Activated CD4-positive, alpha-beta T cell treated with anti-CD3 and anti-CD28 coated beads, Interleukin-2, amount 10 ng/mL, durations not matched to agents 7 days and 5 days (primary cell): ENCODE results near the gene TESK2. TPM values are rescaled to one million over a fixed set of nuclear protein-coding genes. Genes with fewer than 3 reads are reported as not detected.
A peak's percentile ranks its signal among the peaks of the same experiment; 100 is the strongest.
"Not testable (repeated sequence)": the region's sequence is repeated elsewhere in the genome, so short reads cannot be mapped to it uniquely, and the experiment has no call there.

ENCODE experiments used
- CTCF ChIA-PET: fragments of 350-600 bp; sonication (Branson Sonifier 250); formaldehyde crosslinking; loops from one replicate; lab custom pipeline; 2021; ENCODE audit warnings: antibody characterized with exemption; lab: Charles Lee
- POLR2A ChIA-PET: fragments of 350-600 bp; sonication (Branson Sonifier 250); formaldehyde crosslinking; loops from one replicate; lab custom pipeline; 2021; ENCODE audit warnings: antibody characterized with exemption; lab: Charles Lee
- DNase-seq: peaks from one replicate; pipeline ENCODE4 v3.0.0-alpha.2; 2020
- H3K27ac Mint-ChIP-seq: one replicate; pipeline ENCODE4 v1.8.0; 2021; ENCODE audit warnings: mild to moderate bottlenecking, moderate library complexity, mixed read lengths
- H3K27me3 Mint-ChIP-seq: one replicate; pipeline ENCODE4 v1.8.0; 2021; ENCODE audit warnings: mixed read lengths
- H3K36me3 Mint-ChIP-seq: one replicate; pipeline ENCODE4 v1.8.0; 2021; ENCODE audit warnings: low read depth, mixed read lengths
- H3K4me1 Mint-ChIP-seq: one replicate; pipeline ENCODE4 v1.8.0; 2021; ENCODE audit warnings: mixed read lengths
- H3K4me3 Mint-ChIP-seq: one replicate; pipeline ENCODE4 v1.8.0; 2021; ENCODE audit warnings: mild to moderate bottlenecking, moderate library complexity, mixed read lengths
- H3K9me3 Mint-ChIP-seq: one replicate; pipeline ENCODE4 v1.8.0; 2021; ENCODE audit warnings: mixed read lengths
- total RNA-seq, 2 experiments: library from RNA; stranded (reverse); gene quantifications; one replicate each; pipeline ENCODE4 v1.2.3, GENCODE V29; 2021

The TESK2 gene
- total RNA-seq, 2 experiments from 2014 or later: 2.6 to 3.5 TPM

DNA sequence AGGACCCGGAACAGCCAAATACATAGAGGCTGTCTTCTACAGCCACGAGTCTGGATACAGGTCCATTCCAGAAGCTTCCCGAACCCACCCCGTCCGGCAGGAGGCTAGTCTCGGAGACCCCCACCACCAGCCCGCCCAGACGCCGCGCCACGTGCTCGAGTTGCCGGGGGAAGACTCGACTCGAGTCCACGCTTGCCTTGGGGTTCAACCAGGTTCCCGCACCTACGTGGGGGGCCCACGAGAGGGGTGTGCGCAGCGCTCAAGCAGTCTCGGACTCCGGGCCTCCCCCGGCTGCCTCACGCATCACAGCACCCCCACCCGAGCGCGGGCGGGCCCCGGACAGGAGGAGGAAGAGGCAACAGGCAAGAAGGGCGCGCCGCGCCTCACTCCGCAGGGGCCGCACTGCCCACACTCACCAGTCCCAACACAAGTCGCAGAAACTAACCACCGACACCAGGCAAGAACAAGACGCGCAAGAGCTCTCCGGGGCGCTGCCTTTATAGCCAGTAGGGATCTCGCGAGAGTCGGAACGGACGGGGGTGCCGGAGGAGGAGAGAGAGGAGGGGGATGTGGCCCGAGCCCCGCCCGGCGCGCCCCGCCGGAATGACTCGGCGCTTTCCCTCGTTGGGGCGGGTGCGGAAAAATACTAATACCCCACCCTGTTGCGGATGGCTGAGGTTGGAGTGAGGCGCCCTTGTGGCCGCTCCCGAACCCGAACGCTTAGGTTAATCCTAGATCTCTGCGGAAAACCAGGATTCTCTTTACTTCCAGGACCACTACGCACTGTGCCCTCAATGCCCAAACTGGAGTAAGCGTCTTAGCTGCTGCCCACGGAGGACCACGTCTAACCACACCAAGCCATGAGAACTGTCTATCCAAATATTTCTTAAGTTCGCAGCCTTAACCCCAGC is 30.7 kb upstream of the TESK2 start, which contains the start of gene PRDX1:
Gene PRDX1, minus strand, starts transcription at position 472 of the 911 bp plus-strand sequence. CDS start 2,841 bp downstream, outside the sequence.
- ChIA-PET CTCF (interaction anchor here (0.7 to 2.4 kb wide), 8 partner anchors 9 to 708 kb away, joined by 3 to 10 read pairs (median 6); no protein-coding TSS in a partner anchor), POLR2A (interaction anchor here (0.5 to 2.0 kb wide), 13 partner anchors 22 to 823 kb away, joined by 3 to 12 read pairs (median 4); partner anchors contain the start of genes AKR1A1, CCDC163 and MMACHC)
- Mint-ChIP-seq H3K4me3 (peak within 1 kb of the TSS; percentile 97), H3K36me3 (peaks cover 14% of the 10 kb centered on the region), H3K27ac (peak within 1 kb of the TSS; percentile 90), H3K27me3 (peaks cover 4% of the 10 kb centered on the region), H3K9me3 (no peaks in the 10 kb centered on the region), H3K4me1 (peaks cover 50% of the 10 kb centered on the region)
- DNase-seq: peak; percentile 96

- DNase-seq, H3K27me3 Mint-ChIP-seq, POLR2A ChIA-PET, H3K9me3 Mint-ChIP-seq, H3K27ac Mint-ChIP-seq: not testable (repeated sequence)
- peak overlapping the region; percentile 97 for H3K4me3 Mint-ChIP-seq
- H3K36me3 Mint-ChIP-seq: peaks cover 30% of the 10 kb centered on the region
- CTCF ChIA-PET: interaction anchor here (1.8 kb wide), 1 partner anchor 25 kb away, joined by 3 read pairs; no protein-coding TSS in a partner anchor
- H3K4me1 Mint-ChIP-seq: peaks cover 54% of the 10 kb centered on the region
Observed at GRCh38 chr1:45519774-45520173, 28.8 kb upstream of the TESK2 start.

DNA sequence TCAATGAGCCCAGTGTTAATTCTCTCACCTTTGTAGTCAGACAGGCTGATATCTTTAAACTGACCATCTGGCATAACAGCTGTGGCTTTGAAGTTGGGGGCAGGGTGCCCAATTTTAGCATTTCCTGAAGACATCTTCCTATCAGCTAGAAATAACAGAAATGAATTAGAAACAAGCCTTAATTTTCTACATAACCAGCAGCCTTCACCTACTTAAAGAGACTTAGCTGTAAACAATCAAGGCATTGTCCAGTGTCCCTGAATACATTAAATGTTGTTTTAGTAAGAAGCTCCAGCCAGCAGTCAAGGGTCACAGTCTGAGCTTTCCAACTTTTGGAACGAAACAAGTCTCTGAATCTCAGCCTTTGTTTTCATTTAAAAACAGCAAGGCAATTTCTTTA is 27.9 kb upstream of the TESK2 start:
- peaks cover 49% of the 10 kb centered on the region for H3K4me1 Mint-ChIP-seq
- CTCF ChIA-PET: interaction anchor here (1.0 to 1.8 kb wide), 2 partner anchors 25 to 45 kb away, joined by 3 to 5 read pairs; no protein-coding TSS in a partner anchor
- peaks cover 35% of the 10 kb centered on the region for H3K36me3 Mint-ChIP-seq
- POLR2A ChIA-PET: interaction anchor here (0.6 to 1.5 kb wide), 2 partner anchors 26 to 700 kb away, joined by 3 to 4 read pairs; no protein-coding TSS in a partner anchor
- peak overlapping the region; percentile 97 for H3K4me3 Mint-ChIP-seq
- no peaks in the 10 kb centered on the region for H3K27me3 Mint-ChIP-seq
- DNase-seq: no peak
- H3K9me3 Mint-ChIP-seq: no peaks in the 10 kb centered on the region
- peak overlapping the region; percentile 50 for H3K27ac Mint-ChIP-seq

DNA sequence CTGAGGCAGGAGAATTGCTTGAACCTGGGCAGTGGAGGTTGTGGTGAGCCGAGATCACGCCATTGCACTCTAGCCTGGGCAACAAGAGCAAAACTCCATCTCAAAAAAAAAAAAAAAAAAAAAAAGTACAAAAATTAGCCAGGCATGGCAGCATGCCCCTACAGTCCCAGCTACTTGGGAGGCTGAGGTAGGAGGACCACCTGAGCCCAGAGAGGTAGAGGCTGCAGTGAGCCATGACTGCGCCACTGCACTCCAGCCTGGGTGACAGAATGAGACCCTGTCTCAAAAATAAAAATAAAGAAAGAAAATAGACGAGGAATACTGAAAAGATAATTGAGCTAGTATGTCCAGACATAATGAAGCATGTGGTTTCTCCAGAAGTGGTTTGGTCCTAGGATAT is 27.4 kb upstream of the TESK2 start:
- Mint-ChIP-seq H3K4me3 (peak overlapping the region; percentile 97), H3K4me1 (peaks cover 46% of the 10 kb centered on the region), H3K36me3 (peaks cover 38% of the 10 kb centered on the region), H3K27ac (peak overlapping the region; percentile 50)
- ChIA-PET CTCF (interaction anchor here (1.0 to 1.8 kb wide), 3 partner anchors 26 to 48 kb away, joined by 3 to 5 read pairs (median 4); no protein-coding TSS in a partner anchor), POLR2A (interaction anchor here (0.6 to 1.5 kb wide), 3 partner anchors 18 to 699 kb away, joined by 3 to 4 read pairs (median 3); partner anchors contain the start of gene MMACHC)
- H3K27me3 Mint-ChIP-seq, DNase-seq, H3K9me3 Mint-ChIP-seq: not testable (repeated sequence)

DNA sequence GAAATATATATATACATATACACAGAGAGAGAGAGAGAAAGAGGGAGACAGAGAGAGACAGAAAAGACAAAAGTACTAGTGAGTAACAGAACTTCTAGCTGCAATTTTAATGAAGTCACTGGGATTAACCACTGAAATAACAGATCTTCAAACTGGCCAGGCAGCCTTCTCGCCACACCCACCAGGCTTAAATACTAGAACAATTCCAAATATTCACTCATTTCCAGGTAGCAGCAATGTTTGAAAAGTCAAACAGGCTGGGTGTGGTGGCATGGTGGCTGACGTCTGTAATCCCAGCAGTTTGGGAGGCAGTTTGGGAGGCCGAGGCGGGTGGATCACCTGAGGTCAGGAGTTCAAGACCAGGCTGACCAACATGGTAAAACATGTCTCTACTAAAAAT is 25.5 kb upstream of the TESK2 start:
- Mint-ChIP-seq H3K27me3 (no peaks in the 10 kb centered on the region), H3K4me1 (peaks cover 30% of the 10 kb centered on the region), H3K9me3 (no peaks in the 10 kb centered on the region), H3K27ac (no peak overlapping the region), H3K36me3 (peaks cover 48% of the 10 kb centered on the region), H3K4me3 (no peak overlapping the region)
- DNase-seq: no peak
- CTCF ChIA-PET: interaction anchor here (0.9 to 3.1 kb wide), 4 partner anchors 9 to 53 kb away, joined by 3 to 10 read pairs (median 4); partner anchors contain the start of gene AKR1A1
- POLR2A ChIA-PET: no interaction called here

DNA sequence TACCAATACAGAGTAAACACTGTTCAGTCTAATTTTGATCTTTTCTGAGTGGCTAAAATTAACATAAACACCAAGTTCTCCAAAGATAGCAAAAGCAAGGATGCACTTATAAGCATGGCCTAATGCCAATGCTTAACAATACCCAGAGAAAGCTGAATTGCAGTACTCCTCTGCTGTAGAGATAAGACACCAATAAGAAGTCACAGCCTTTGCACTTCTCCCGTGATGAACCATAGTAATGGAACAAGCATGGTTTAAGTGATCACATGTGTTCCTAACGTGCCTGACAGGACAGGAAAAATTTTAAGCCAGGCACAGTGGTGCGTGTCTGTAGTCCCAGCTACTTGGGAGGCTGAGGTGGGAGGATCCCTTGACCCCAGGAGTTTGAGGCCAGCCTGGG is 25.1 kb upstream of the TESK2 start:
- no peak for DNase-seq
- no peak overlapping the region for H3K4me3 Mint-ChIP-seq
- H3K27me3 Mint-ChIP-seq: no peaks in the 10 kb centered on the region
- no peaks in the 10 kb centered on the region for H3K9me3 Mint-ChIP-seq
- H3K4me1 Mint-ChIP-seq: peaks cover 30% of the 10 kb centered on the region
- peaks cover 52% of the 10 kb centered on the region for H3K36me3 Mint-ChIP-seq
- CTCF ChIA-PET: interaction anchor here (0.9 to 3.1 kb wide), 4 partner anchors 9 to 53 kb away, joined by 3 to 10 read pairs (median 4); partner anchors contain the start of gene AKR1A1
- H3K27ac Mint-ChIP-seq: no peak overlapping the region
- POLR2A ChIA-PET: no interaction called here

DNA sequence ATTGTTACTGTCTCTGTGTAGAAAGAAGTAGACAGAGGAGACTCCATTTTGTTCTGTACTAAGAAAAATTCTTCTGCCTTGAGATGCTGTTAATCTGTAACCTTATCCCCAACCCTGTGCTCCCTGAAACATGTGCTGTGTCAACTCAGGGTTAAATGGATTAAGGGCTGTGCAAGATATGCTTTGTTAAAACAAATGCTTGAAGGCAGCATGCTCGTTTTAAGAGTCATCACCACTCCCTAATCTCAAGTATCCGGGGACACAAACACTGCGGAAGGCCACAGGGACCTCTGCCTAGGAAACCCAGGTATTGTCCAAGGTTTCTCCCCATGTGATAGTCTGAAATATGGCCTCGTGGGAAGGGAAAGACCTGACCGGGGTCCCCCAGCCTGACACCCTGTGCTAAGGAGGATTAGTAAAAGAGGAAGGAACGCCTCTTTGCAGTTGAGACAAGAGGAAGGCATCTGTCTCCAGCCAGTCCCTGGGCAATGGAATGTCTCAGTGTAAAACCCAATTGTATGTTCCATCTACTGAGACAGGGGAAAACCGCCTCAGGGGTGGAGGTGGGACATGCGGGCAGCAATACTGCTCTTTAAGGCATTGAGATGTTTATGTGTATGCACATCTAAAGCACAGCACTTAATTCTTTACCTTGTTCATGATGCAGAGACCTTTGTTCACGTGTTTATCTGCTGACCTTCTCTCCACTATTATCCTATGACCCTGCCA is 22.7 kb upstream of the TESK2 start:
- H3K27ac Mint-ChIP-seq, POLR2A ChIA-PET: not testable (repeated sequence)
- peaks cover 66% of the 10 kb centered on the region for H3K36me3 Mint-ChIP-seq

GRCh38 chr1:45512641-45513054 is 21.7 kb upstream of the TESK2 start:
- DNase-seq: peak; percentile 74
- CTCF ChIA-PET: interaction anchor here (0.6 to 2.6 kb wide), 16 partner anchors 9 to 607 kb away, joined by 3 to 20 read pairs (median 4); partner anchors contain the start of genes CCDC163, MMACHC and PRDX1
- Mint-ChIP-seq H3K27me3 (no peaks in the 10 kb centered on the region), H3K36me3 (peaks cover 68% of the 10 kb centered on the region), H3K9me3 (no peaks in the 10 kb centered on the region), H3K4me3 (no peak overlapping the region), H3K4me1 (peaks cover 15% of the 10 kb centered on the region), H3K27ac (no peak overlapping the region)
- POLR2A ChIA-PET: no interaction called here

More for the DNA sequence above, 22.7 kb upstream of the TESK2 start:
- DNase-seq, H3K9me3 Mint-ChIP-seq, H3K4me3 Mint-ChIP-seq, H3K27me3 Mint-ChIP-seq: not testable (repeated sequence)
- peaks cover 17% of the 10 kb centered on the region for H3K4me1 Mint-ChIP-seq
- CTCF ChIA-PET: interaction anchor here (0.5 to 2.4 kb wide), 6 partner anchors 8 to 188 kb away, joined by 3 to 20 read pairs (median 4); partner anchors contain the start of genes CCDC163, MMACHC and PRDX1

GRCh38 chr1:45510972-45511527 is 20.1 kb upstream of the TESK2 start:
- no peaks in the 10 kb centered on the region for H3K9me3 Mint-ChIP-seq
- H3K4me3 Mint-ChIP-seq: no peak overlapping the region
- ChIA-PET POLR2A (no interaction called here), CTCF (interaction anchor here (0.6 to 2.6 kb wide), 9 partner anchors 10 to 173 kb away, joined by 3 to 20 read pairs (median 4); partner anchors contain the start of genes CCDC163 and MMACHC)
- no peak overlapping the region for H3K27ac Mint-ChIP-seq
- no peak for DNase-seq
- peaks cover 56% of the 10 kb centered on the region for H3K36me3 Mint-ChIP-seq
- H3K4me1 Mint-ChIP-seq: peaks cover 5% of the 10 kb centered on the region
- no peaks in the 10 kb centered on the region for H3K27me3 Mint-ChIP-seq

GRCh38 chr1:45510036-45510971 is 19.3 kb upstream of the TESK2 start:
- Mint-ChIP-seq H3K4me3 (no peak overlapping the region), H3K27ac (no peak overlapping the region), H3K4me1 (peaks cover 3% of the 10 kb centered on the region), H3K9me3 (no peaks in the 10 kb centered on the region), H3K27me3 (no peaks in the 10 kb centered on the region), H3K36me3 (peaks cover 50% of the 10 kb centered on the region)
- DNase-seq: no peak
- ChIA-PET POLR2A (no interaction called here), CTCF (interaction anchor here (0.8 to 2.6 kb wide), 5 partner anchors 9 to 69 kb away, joined by 3 to 12 read pairs (median 4); no protein-coding TSS in a partner anchor)
